ENCODE results near the gene AQP4.

DNA sequence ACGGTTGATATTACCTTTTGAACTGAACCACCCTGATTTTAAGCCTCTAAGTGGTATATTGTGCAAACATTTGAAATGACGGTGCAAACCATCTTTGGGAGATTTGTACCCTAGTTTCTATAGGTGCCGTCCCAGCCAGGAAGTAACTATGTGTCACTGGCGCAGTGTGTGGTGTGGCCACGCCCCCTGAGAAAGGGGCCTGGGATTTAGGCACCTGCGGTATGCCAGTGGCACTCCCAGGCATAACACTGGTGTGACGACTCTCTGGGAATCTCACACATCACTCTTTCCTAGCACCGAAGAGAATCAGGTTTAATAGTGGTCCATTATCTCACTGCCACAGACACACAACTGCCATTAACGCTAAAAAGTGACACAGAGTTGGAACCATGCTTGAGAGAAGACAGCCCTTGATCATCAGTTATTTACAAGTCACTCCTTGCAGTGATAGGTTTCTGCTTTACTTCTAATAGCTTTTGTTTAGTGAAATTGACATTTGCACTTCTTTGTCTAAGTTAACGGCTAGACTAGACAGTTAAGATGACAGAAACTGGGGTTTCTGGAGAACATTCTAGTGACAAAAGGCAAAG is 11.1 kb downstream of the AQP4 start:
- TF ChIP-seq, protein P1, sequence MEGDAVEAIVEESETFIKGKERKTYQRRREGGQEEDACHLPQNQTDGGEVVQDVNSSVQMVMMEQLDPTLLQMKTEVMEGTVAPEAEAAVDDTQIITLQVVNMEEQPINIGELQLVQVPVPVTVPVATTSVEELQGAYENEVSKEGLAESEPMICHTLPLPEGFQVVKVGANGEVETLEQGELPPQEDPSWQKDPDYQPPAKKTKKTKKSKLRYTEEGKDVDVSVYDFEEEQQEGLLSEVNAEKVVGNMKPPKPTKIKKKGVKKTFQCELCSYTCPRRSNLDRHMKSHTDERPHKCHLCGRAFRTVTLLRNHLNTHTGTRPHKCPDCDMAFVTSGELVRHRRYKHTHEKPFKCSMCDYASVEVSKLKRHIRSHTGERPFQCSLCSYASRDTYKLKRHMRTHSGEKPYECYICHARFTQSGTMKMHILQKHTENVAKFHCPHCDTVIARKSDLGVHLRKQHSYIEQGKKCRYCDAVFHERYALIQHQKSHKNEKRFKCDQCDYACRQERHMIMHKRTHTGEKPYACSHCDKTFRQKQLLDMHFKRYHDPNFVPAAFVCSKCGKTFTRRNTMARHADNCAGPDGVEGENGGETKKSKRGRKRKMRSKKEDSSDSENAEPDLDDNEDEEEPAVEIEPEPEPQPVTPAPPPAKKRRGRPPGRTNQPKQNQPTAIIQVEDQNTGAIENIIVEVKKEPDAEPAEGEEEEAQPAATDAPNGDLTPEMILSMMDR (tag by site-specific recombination; IDR thresholded peaks at IDR 0.05): no peak
- TF ChIP-seq ZNF202 (tag by site-specific recombination; IDR thresholded peaks at IDR 0.05; ENCODE audit: borderline replicate concordance) (no peak), YY1 (tag by site-specific recombination; IDR thresholded peaks at IDR 0.05) (no peak), OSR2 (tag by site-specific recombination; IDR thresholded peaks at IDR 0.05) (no peak)
- TF ChIP-seq, protein P2, sequence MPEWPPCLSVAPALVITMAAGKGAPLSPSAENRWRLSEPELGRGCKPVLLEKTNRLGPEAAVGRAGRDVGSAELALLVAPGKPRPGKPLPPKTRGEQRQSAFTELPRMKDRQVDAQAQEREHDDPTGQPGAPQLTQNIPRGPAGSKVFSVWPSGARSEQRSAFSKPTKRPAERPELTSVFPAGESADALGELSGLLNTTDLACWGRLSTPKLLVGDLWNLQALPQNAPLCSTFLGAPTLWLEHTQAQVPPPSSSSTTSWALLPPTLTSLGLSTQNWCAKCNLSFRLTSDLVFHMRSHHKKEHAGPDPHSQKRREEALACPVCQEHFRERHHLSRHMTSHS (tag by site-specific recombination; IDR thresholded peaks at IDR 0.05): no peak
